GM12874 (cell line): ENCODE results near the gene XRCC2.

ENCODE experiments used
- TF ChIP-seq, protein P1 (sequence below): IDR thresholded peaks from 2 replicates; pipeline ENCODE4 v1.5.1; 2011; ENCODE audit warnings: low read depth, mild to moderate bottlenecking, control low read depth, low read length, moderate library complexity; ENCODE audit not compliant: insufficient read depth

Gene XRCC2

DNA sequence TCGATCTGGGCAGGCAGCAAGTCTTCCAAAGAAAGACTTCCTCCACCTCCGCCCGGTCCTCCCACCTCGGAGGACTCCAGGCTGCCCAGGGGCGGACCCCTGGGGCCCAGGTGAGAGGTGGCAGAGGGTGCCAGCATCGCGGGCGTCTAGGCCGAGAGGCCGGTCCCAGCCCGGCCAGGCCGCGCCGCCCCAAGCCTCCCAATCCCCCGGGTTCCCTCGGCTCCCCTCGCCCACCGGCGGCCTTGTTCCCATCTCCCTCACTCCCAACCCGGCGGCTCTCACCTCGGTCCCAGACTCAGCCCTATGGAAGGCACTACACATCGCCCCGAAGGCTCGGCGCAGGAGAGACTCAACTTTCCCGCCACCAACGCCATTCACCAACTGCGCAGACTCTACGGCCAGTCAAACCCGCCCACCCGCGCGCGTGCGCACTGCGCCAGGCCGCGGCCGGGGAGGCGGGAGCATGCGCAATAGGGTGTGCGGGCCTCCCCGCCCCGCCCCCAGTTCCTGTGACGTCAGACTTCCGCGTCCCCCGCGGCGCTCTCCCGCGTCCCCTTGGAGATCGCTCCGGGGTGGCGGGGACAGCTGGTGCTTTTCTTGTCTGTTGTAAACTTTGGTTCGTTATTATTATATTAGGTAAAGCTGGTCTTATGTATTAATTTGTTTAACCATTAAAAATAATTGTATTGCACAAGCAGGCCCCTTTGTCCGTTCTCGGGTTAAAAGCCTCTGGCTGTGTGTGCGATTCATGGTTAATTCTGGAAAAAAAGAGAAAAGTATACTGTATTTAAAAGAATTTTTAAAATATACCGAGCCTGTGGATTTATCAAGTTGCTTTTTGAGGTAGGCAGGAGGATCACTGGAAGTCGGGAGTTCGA, at the start of gene XRCC2:
TSS of gene XRCC2 (minus strand) at position 383 of the 878 bp plus-strand sequence. CDS start at position 321, 62 bp downstream.
- TF ChIP-seq, protein P1, sequence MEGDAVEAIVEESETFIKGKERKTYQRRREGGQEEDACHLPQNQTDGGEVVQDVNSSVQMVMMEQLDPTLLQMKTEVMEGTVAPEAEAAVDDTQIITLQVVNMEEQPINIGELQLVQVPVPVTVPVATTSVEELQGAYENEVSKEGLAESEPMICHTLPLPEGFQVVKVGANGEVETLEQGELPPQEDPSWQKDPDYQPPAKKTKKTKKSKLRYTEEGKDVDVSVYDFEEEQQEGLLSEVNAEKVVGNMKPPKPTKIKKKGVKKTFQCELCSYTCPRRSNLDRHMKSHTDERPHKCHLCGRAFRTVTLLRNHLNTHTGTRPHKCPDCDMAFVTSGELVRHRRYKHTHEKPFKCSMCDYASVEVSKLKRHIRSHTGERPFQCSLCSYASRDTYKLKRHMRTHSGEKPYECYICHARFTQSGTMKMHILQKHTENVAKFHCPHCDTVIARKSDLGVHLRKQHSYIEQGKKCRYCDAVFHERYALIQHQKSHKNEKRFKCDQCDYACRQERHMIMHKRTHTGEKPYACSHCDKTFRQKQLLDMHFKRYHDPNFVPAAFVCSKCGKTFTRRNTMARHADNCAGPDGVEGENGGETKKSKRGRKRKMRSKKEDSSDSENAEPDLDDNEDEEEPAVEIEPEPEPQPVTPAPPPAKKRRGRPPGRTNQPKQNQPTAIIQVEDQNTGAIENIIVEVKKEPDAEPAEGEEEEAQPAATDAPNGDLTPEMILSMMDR = no peak

DNA sequence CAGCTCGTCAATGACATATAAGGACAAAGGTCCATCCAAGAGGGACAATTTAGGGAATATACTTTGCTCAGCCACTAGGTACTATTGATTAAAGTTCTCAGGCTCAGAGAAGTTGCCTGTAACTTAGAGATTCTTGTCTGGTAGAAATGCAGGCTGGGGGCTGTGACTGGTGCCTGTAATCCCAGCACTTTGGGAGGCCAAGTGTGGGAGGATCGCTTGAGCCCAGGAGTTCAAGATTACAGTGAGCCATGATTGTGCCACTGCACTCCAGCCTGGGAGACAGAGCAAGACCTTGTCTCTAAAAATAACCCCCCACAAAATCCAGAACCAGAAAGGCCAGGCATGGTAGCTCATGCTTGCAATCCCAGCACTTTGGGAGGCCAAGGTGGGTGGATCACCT, 47.4 kb upstream of the XRCC2 start:
- TF ChIP-seq, protein P1 = no peak

DNA sequence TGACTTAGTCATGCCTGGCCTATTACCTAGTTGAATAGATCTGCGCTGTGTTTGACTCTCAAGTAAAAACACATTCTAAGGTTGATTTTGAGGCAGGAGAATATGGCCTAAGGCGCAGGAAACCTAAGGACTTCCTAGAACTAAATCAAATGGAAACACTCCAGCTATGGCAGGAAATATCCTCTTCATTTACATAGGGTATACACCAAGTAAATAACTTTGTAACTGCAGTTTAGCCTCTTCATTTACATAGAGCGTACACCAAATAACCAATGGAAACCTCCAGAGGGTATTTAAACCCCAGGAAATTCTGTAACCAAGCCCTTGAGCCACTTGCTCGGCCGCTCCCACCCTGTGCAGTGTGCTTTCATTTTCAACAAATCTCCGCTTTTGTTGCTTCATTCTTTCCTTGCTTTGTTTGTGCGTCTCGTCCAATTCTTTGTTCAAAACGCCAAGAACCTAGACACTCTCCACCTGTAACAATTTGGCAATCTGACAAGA, 35.6 kb upstream of the XRCC2 start:
- TF ChIP-seq, protein P1 = no peak

DNA sequence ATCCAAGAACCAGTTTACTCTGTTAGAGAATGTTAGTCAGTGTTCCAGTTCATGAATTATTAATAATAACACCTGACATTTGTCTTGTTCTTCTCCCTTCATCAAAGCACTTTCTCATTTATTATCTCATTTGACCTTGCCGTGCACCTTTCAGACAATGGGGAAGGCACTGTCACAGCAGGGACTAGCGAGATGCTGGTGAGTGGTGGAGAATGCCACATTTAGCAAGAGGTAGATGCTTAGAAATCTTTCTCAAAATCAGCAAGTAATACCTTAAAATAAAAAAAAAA, 34.2 kb upstream of the XRCC2 start:
- TF ChIP-seq, protein P1 = no peak

DNA sequence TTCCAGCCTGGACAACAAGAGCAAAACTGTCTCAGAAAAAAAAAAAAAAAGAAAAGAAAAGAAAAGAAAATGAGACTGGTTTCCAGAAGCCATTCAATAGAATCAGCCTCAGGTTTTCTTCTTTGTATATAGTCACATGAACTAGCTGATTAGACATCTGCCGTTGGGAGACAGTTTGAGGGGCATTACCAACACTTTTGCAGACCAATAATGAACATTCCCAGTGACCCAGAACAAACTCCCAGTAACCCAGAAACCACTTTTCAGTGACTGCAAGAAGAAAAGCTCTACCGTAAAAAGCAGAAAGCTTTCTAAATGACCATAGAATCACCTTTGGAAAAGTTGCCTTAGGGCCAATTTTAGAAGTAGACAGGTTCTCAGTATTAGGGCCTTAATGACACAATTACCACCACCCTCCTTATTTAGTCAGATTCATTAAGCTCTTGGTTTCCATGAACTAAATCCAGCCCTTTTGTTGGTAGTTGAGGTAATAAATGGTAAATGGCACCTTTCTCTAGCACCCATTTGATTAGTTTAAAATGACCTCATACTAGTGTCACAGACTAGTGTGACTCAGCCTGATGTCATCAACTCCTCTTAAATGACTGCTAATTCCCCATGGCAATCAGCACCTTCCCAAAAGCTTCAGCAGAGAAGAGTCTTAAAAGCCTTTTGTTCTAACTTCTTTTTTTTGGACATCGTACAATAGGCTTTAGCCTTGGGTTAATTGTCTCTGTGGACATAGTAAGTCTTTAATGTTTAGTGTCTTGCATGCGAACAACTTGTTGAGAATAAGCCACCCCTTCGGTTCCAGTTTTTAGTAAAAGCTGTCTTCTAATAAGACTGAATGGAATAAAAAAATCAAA, 33.6 kb upstream of the XRCC2 start:
- TF ChIP-seq, protein P1 = no peak

DNA sequence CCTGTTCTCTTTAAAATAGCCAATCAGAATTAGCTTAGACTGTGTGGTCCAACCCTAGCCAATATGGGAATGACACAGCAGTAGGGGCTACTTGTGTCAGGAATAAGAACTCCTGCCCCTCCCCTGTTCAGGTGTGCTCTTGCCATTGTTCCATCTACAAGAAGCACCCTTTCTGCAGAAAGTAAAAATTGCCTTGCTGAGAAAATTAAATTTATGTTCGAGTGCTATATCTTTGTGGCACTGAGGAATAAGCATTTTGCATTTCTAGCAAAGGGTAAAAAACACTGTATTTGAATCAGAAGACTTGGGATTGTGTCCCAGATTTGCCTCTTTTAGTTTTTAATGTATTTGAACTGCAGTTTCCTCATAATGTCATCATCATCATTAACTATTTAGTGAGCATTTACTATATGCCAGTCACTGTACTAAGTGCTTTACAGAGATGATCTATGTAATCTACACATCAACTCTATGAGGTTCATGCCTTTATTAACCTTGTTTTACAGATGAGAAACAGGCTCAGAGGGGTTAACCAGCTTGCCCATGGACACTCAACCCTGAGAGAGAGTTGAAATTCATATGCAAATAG, 28.9 kb upstream of the XRCC2 start:
- TF ChIP-seq, protein P1 = no peak

DNA sequence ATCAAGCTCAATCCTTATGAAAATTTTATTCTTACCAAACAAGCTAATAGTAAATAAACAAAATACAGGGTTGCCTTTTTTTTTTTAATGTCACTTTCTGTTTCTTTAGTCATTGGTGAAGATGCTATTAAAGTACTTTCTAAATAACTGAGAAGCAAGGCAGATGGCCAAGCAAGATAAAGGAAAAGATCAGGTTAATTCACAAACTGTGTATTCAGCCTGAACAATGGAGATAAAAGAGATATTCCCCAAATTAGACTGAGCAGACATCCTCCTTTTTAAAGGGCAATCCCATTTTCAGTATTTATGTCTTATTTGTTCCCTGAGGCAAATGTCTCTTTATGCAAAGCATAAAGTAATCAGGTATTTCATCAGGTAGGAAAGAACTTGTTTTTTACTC, 23.1 kb upstream of the XRCC2 start:
- TF ChIP-seq, protein P1 = no peak
